Neural progenitor cell (in vitro differentiated cells): Measurements from ENCODE around the gene KHNYN.

ENCODE experiments used
- EZH2 ChIP-seq: fragments of 200-600 bp; sonication (generic); IDR thresholded peaks from 2 replicates; pipeline ENCODE4 v1.6.1; 2017; ENCODE audit warnings: antibody characterized with exemption, mild to moderate bottlenecking, moderate library complexity
- TF ChIP-seq, protein P1 (sequence below): fragments of 200-600 bp; sonication (generic); IDR thresholded peaks from 2 replicates; pipeline ENCODE4 v1.5.1; 2017; ENCODE audit warnings: antibody characterized with exemption, mild to moderate bottlenecking

DNA sequence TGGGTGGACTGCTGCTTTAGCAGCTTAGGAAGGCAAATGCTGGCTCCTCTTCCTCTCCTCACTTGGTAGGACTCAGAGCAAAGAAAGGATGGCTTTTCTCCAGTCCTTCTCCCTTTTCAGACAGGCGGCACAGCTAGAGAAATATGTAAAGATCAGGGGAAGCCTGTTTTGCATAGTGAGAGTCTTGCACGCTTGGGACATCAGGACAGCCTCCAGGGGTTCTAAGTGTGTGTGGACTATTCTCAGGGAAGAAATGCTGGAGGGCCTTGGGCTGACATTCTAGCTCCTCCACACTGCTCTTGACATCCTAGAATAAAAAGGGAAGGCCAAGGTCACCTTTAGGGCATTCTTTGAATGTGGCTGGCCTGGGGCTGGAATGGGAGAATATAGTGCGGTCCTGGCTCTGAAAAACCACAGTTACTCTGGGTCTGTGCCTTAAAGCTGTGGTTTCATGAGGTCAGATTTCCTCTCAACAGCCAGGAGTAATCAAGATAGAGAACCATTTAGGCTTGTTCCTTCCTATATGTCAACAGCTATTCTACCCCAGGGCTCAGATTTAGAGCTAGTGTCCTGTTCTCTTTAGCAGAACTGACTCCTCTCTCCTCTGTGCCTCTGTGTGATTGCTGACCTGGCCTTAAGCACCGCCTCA is 54.0 kb downstream of the KHNYN start:
- TF ChIP-seq EZH2, result no peak
- TF ChIP-seq, protein P1, sequence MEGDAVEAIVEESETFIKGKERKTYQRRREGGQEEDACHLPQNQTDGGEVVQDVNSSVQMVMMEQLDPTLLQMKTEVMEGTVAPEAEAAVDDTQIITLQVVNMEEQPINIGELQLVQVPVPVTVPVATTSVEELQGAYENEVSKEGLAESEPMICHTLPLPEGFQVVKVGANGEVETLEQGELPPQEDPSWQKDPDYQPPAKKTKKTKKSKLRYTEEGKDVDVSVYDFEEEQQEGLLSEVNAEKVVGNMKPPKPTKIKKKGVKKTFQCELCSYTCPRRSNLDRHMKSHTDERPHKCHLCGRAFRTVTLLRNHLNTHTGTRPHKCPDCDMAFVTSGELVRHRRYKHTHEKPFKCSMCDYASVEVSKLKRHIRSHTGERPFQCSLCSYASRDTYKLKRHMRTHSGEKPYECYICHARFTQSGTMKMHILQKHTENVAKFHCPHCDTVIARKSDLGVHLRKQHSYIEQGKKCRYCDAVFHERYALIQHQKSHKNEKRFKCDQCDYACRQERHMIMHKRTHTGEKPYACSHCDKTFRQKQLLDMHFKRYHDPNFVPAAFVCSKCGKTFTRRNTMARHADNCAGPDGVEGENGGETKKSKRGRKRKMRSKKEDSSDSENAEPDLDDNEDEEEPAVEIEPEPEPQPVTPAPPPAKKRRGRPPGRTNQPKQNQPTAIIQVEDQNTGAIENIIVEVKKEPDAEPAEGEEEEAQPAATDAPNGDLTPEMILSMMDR, result no peak
